GM12878 (cell line): ENCODE results near the gene CD34. TPM values are rescaled to one million over a fixed set of nuclear protein-coding genes. Genes with fewer than 3 reads are reported as not detected.

Experiments used
- ATAC-seq: fragments of 200-7000 bp; cut with Tn5 transposase; 3 replicates; pipeline ENCODE4 v1.9.1; 2020; ENCODE audit warnings: mild to moderate bottlenecking, moderate library complexity
- BruUV-seq: library from RNA; stranded (reverse); fragments of 400-500 nt; replicated peaks from 2 replicates; lab custom pipeline; 2021; lab: Mats Ljungman, UMichigan
- CTCF ChIA-PET: fragments of 300-600 bp; sonication (Branson Sonifier 250); formaldehyde crosslinking; extraction: SDS; loops from one replicate; lab custom pipeline; 2021; ENCODE audit warnings: inconsistent platforms; lab: Yijun Ruan, JAX
- POLR2A ChIA-PET: fragments of 350-600 bp; formaldehyde crosslinking; extraction: SDS; loops from one replicate; lab custom pipeline; 2021; ENCODE audit warnings: inconsistent platforms; lab: Charles Lee
- RAD21 ChIA-PET: fragments of 300-600 bp; sonication (Branson Sonifier 250); formaldehyde crosslinking; loops from one replicate; lab custom pipeline; 2023; ENCODE audit warnings: antibody characterized with exemption; ENCODE audit not compliant: unreplicated experiment; lab: Charles Lee
- SMC1A ChIA-PET: fragments of 300-600 bp; sonication (Branson Sonifier 250); formaldehyde crosslinking; loops from one replicate; lab custom pipeline; 2023; ENCODE audit not compliant: unreplicated experiment, uncharacterized antibody; lab: Charles Lee
- DNase-seq: peaks from one replicate; pipeline ENCODE4 v3.0.0-alpha.2; 2011; ENCODE audit warnings: low read depth, low spot score
- FAIRE-seq: peaks from 3 replicates; lab custom pipeline; 2011; peaks lifted over from hg19 to GRCh38; lab: Jason Lieb, UNC
- H2AFZ ChIP-seq: 2 replicates; pipeline ENCODE4 v1.6.0; 2011; ENCODE audit warnings: low read depth, low read length, control low read depth; ENCODE audit not compliant: control insufficient read depth
- H3K27ac ChIP-seq: 2 replicates; pipeline ENCODE4 v1.5.1; 2011; ENCODE audit warnings: control low read depth; ENCODE audit not compliant: control insufficient read depth, insufficient read depth
- H3K27me3 ChIP-seq, 2 experiments: replicated peaks in 1 of 2; 2 replicates each; pipeline versions ENCODE4 v1.6.0 to v1.6.1; 2011; ENCODE audit warnings: low read length in 1 of 2; ENCODE audit not compliant: control insufficient read depth in 2 of 2, insufficient read depth in 2 of 2
- H3K36me3 ChIP-seq, 2 experiments: 2 replicates each; pipeline ENCODE4 v1.5.1; 2011; ENCODE audit warnings: low read length in 1 of 2; ENCODE audit not compliant: control insufficient read depth in 2 of 2, insufficient read depth in 2 of 2
- H3K4me1 ChIP-seq: 2 replicates; pipeline ENCODE4 v1.6.1; 2011; ENCODE audit warnings: mild to moderate bottlenecking, low read length, moderate library complexity, mixed read lengths; ENCODE audit not compliant: control insufficient read depth, insufficient read depth
- H3K4me2 ChIP-seq: 2 replicates; pipeline ENCODE4 v1.6.0; 2011; ENCODE audit warnings: control low read depth; ENCODE audit not compliant: control insufficient read depth, insufficient read depth
- H3K4me3 ChIP-seq: fragments of 200-600 bp; sonication (generic); 2 replicates; pipeline ENCODE4 v1.5.1; 2016
- H3K79me2 ChIP-seq: 2 replicates; pipeline ENCODE4 v1.6.0; 2011; ENCODE audit warnings: low read length; ENCODE audit not compliant: control insufficient read depth, insufficient read depth
- H3K9ac ChIP-seq: 2 replicates; pipeline ENCODE4 v1.8.0; 2011; ENCODE audit warnings: low read length, control low read depth, mixed read lengths; ENCODE audit not compliant: control insufficient read depth, insufficient read depth
- H3K9me3 ChIP-seq: replicated peaks from 3 replicates; pipeline ENCODE4 v1.5.1; 2011; ENCODE audit warnings: mild to moderate bottlenecking, low read length; ENCODE audit not compliant: control insufficient read depth, insufficient read depth
- H4K20me1 ChIP-seq: 2 replicates; pipeline ENCODE4 v1.6.0; 2011; ENCODE audit not compliant: control insufficient read depth, insufficient read depth
- ETV6 ChIP-seq, 2 experiments: fragments of 450-650 bp in 1 of 2; IDR thresholded peaks in 1 of 2; conservative IDR thresholded peaks in 1 of 2; 2 replicates each; pipeline ENCODE4 v1.6.1; 2014; ENCODE audit warnings: antibody characterized with exemption in 1 of 2, borderline replicate concordance in 1 of 2, low read depth in 1 of 2, mild to moderate bottlenecking in 1 of 2, moderate library complexity in 1 of 2
- HSF1 ChIP-seq: fragments of 150-350 bp; IDR thresholded peaks from 2 replicates; pipeline ENCODE4 v1.6.1; 2014; ENCODE audit warnings: mild to moderate bottlenecking, low read depth, low read length
- NFXL1 ChIP-seq: fragments of 450-650 bp; IDR thresholded peaks from 2 replicates; pipeline ENCODE4 v1.6.1; 2017; ENCODE audit warnings: antibody characterized with exemption, mild to moderate bottlenecking, borderline replicate concordance
- NRF1 ChIP-seq: conservative IDR thresholded peaks from 2 replicates; pipeline ENCODE4 v1.6.1; 2011; ENCODE audit warnings: mild to moderate bottlenecking, low read depth, low read length, improper control_type of control experiment
- POU2F2 ChIP-seq: IDR thresholded peaks from 3 replicates; pipeline ENCODE4 v1.6.1; 2011; ENCODE audit warnings: low read depth, mild to moderate bottlenecking, low read length, borderline replicate concordance
- RB1 ChIP-seq: fragments of 450-650 bp; formaldehyde crosslinking; IDR thresholded peaks from 2 replicates; pipeline ENCODE4 v1.6.1; 2017; ENCODE audit warnings: mild to moderate bottlenecking, borderline replicate concordance
- RELB ChIP-seq: fragments of 450-650 bp; IDR thresholded peaks from 2 replicates; pipeline ENCODE4 v1.6.1; 2017; ENCODE audit warnings: low read depth, mild to moderate bottlenecking, moderate library complexity
- SMAD1 ChIP-seq: fragments of 450-650 bp; IDR thresholded peaks from 2 replicates; pipeline ENCODE4 v1.6.1; 2018; ENCODE audit warnings: mild to moderate bottlenecking, low read depth; ENCODE audit not compliant: partially characterized antibody
- SMAD5 ChIP-seq: IDR thresholded peaks from 2 replicates; pipeline ENCODE4 v1.6.1; 2016; ENCODE audit warnings: antibody characterized with exemption, low read depth
- STAT3 ChIP-seq: IDR thresholded peaks from 2 replicates; pipeline ENCODE4 v1.6.1; 2011; ENCODE audit warnings: low read depth, low read length, improper control_type of control experiment
- ZNF24 ChIP-seq: fragments of 450-650 bp; IDR thresholded peaks from 2 replicates; pipeline ENCODE4 v1.6.1; 2017; ENCODE audit warnings: antibody characterized with exemption, mild to moderate bottlenecking
- in situ Hi-C: fragments of 300-500 bp; cut with MboI; formaldehyde crosslinking; loops from 9 replicates; pipeline ENCODE4 v1.14.3; 2018; ENCODE audit warnings: mixed read lengths
- intact Hi-C: fragments of 100-400 bp; cut with micrococcal nuclease; formaldehyde crosslinking; loops from one replicate; pipeline ENCODE4 v1.14.2; 2022; ENCODE audit not compliant: unreplicated experiment
- polyA plus RNA-seq, 11 experiments: library from polyadenylated mRNA; depleted of rRNA in 4 of 11; unstranded in 6 of 11; stranded (reverse) in 5 of 11; fragments of >200 nt; fragmentation: Nextera tagmentation in 4 of 11; fragmentation: Illumina TruSeq in 1 of 11; extraction: Ambion mirVana in 4 of 11; extraction: Trizol in 1 of 11; gene quantifications; 1 replicate in 1 of 11; 2 replicates in 10 of 11; pipeline versions ENCODE4 v1.2.1 to v1.2.3, GENCODE V29; 2011 to 2016; ENCODE audit warnings: inconsistent platforms in 2 of 11, missing spikeins in 2 of 11, low read depth in 1 of 11
- total RNA-seq, 4 experiments: library from RNA; depleted of rRNA in 3 of 4; stranded (reverse); fragments of >200 nt in 3 of 4; fragmentation: Illumina TruSeq in 1 of 4; extraction: Trizol in 1 of 4; gene quantifications; 2 replicates each; pipeline versions ENCODE4 v1.2.1 to v1.2.3, GENCODE V29; 2013 to 2021

CD34 gene
- total and polyA plus RNA-seq, 10 of the 15 experiments (the other 5 are each of a cell fraction or from before 2014, with no cell fraction given) = under 0.01 to 0.08 (median 0.02) TPM; not detected in 6

DNA sequence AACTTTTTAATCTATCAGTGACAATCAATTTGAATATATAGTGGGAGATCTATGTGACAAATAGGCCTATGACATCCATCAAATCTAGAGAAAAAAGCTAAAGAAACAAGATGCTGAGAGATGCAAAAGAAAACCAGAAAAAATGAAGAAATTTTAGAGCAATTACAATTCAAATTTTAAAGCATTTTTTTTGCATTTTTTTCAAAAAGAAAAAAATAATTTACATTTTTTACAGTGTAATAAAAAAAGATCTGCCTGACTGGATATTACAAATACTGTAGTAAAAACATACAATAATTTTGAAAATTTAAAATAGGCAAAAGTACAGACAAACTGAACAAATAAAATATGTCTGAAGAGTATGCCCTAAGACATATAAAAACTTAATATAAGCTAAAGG, 14.4 kb downstream of the CD34 start:
- H3K9ac ChIP-seq = no peak overlapping the region
- H4K20me1 ChIP-seq = no peaks in the 10 kb centered on the region
- H3K27me3 ChIP-seq = peaks cover 0 to 2% of the 10 kb centered on the region in 2 experiments; a peak in 1 of 4 replicates
- H3K27ac ChIP-seq = no peak overlapping the region
- CTCF ChIA-PET = interaction anchor here (0.8 to 10.1 kb wide), 26 partner anchors 10 to 125 kb away, joined by 3 to 162 read pairs (median 6); partner anchors contain the start of gene CD34
- TF ChIP-seq NRF1 = no peak
- TF ChIP-seq STAT3 = no peak
- TF ChIP-seq ETV6 (conservative IDR thresholded peaks at IDR 0.05 in 1 of 2, IDR thresholded peaks at IDR 0.05 in 1 of 2; ENCODE audit: borderline replicate concordance in 1 of 2, low read depth in 1 of 2) = no peak
- TF ChIP-seq RELB = no peak
- no peak for TF ChIP-seq ZNF24
- TF ChIP-seq NFXL1 = no peak
- no peak for TF ChIP-seq HSF1
- TF ChIP-seq SMAD5 = no peak
- TF ChIP-seq SMAD1 = no peak
- TF ChIP-seq RB1 = no peak
- no peak for TF ChIP-seq POU2F2
- TF ChIP-seq, all 136 proteins: peak for 0
- SMC1A ChIA-PET = interaction anchor here (0.6 to 5.6 kb wide), 27 partner anchors 8 to 1445 kb away, joined by 3 to 81 read pairs (median 5); no protein-coding TSS in a partner anchor
- DNase-seq (no peak), FAIRE-seq (no peak), ATAC-seq (no peak)
- H3K79me2 ChIP-seq = no peaks in the 10 kb centered on the region
- no peak overlapping the region for H3K4me2 ChIP-seq
- in situ Hi-C loops = loop anchor here (5.0 kb wide), 1 partner anchor 71 kb away; no protein-coding TSS in a partner anchor
- intact Hi-C loops = no loop called here
- no peaks in the 10 kb centered on the region for H3K9me3 ChIP-seq
- RAD21 ChIA-PET = interaction anchor here (0.6 to 4.3 kb wide), 15 partner anchors 10 to 101 kb away, joined by 3 to 75 read pairs (median 4); no protein-coding TSS in a partner anchor
- BruUV-seq = no TSS peak
- no peak overlapping the region for H3K4me3 ChIP-seq
- no peak overlapping the region for H2AFZ ChIP-seq
- H3K4me1 ChIP-seq = no peaks in the 10 kb centered on the region; the same call in 1 of the 2 replicates
- no peaks in the 10 kb centered on the region for H3K36me3 ChIP-seq
- POLR2A ChIA-PET = interaction anchor here (0.7 to 1.5 kb wide), 2 partner anchors 12 to 67 kb away, joined by 3 to 4 read pairs; no protein-coding TSS in a partner anchor
